WI38 (cell line): ENCODE measurements around the gene LGI1.
A peak's percentile ranks its signal among the peaks of the same experiment; 100 is the strongest.
"Not testable (repeated sequence)": the region's sequence is repeated elsewhere in the genome, so short reads cannot be mapped to it uniquely, and the experiment has no call there.

Source experiments
- H3K4me3 ChIP-seq: 2 replicates; pipeline ENCODE4 v1.5.1; 2011; ENCODE audit warnings: low read depth, mild to moderate bottlenecking, control low read depth, low read length
- CTCF ChIP-seq: IDR thresholded peaks from 2 replicates; pipeline ENCODE4 v1.5.1; 2012; ENCODE audit warnings: low read depth, mild to moderate bottlenecking, control low read depth, low read length

Gene LGI1

GRCh38 chr10:93816123-93816747, 58.5 kb downstream of the LGI1 start:
- no peak overlapping the region for H3K4me3 ChIP-seq
- TF ChIP-seq CTCF: peak; percentile 71

- TF ChIP-seq CTCF: no peak
- H3K4me3 ChIP-seq: no peak overlapping the region
Observed at GRCh38 chr10:93818086-93818485, 60.4 kb downstream of the LGI1 start.

GRCh38 chr10:93819520-93819919, 61.8 kb downstream of the LGI1 start:
- TF ChIP-seq CTCF: no peak
- no peak overlapping the region for H3K4me3 ChIP-seq

- no peak for TF ChIP-seq CTCF
Observed at GRCh38 chr10:93820434-93820833, 62.7 kb downstream of the LGI1 start.

GRCh38 chr10:93821051-93821772, 63.5 kb downstream of the LGI1 start:
- peak; percentile 23; the same call in 1 of the 2 replicates for TF ChIP-seq CTCF
- no peak overlapping the region for H3K4me3 ChIP-seq

More at GRCh38 chr10:93820434-93820833, 62.7 kb downstream of the LGI1 start:
- H3K4me3 ChIP-seq: no peak overlapping the region

- TF ChIP-seq CTCF: no peak
- H3K4me3 ChIP-seq: no peak overlapping the region
Observed at GRCh38 chr10:93826355-93826754, 68.6 kb downstream of the LGI1 start.

GRCh38 chr10:93827056-93827804, 69.5 kb downstream of the LGI1 start:
- no peak for TF ChIP-seq CTCF
- no peak overlapping the region for H3K4me3 ChIP-seq

GRCh38 chr10:93831065-93831464, 73.3 kb downstream of the LGI1 start:
- not testable (repeated sequence) for H3K4me3 ChIP-seq
